HG02973 (cell line): Measurements from ENCODE around the gene SERPINB5.

Experiments
- ATAC-seq: cut with Tn5 transposase; IDR thresholded peaks from one replicate; pipeline ENCODE4 v1.9.1; 2021; ENCODE audit warnings: moderate library complexity; ENCODE audit not compliant: unreplicated experiment

Gene SERPINB5

DNA sequence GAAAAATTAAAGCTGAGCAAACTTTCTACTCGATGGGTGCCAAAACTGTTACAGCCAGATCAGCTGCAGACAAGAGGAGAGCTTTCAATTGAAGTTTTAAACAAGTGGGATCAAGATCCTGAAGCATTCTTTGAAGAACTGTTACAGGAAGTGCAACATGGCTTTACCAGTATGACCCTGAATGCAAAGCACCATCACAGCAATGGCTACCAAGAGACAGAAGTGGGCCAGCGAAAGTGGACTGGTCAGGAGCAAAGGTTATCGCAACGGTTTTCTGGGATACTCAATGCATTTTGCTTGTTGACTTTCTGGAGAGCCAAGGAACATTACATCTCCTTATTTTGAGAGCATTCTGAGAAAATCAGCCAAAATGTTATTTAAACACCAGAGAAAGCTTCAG lies 9.1 kb upstream of the SERPINB5 start:
- ATAC-seq = no peak

DNA sequence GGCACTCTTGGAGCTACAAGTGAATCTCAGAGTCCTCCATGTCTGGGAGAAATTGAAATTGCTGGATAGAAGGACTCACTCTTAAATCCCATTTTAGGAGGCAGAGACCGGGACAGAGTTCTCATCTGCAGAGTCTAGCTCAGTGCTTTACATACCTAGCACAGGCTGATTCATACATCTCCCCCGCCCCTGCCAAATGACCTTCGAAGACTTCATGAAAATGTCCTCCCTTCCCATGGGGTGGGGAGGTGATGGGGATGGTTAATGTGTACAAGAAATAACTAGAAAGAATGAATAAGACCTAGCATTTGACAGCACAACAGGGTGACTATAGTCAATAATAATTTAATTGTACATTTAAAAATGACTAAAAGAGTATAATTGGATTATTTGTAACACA lies 8.2 kb upstream of the SERPINB5 start:
- no peak for ATAC-seq

DNA sequence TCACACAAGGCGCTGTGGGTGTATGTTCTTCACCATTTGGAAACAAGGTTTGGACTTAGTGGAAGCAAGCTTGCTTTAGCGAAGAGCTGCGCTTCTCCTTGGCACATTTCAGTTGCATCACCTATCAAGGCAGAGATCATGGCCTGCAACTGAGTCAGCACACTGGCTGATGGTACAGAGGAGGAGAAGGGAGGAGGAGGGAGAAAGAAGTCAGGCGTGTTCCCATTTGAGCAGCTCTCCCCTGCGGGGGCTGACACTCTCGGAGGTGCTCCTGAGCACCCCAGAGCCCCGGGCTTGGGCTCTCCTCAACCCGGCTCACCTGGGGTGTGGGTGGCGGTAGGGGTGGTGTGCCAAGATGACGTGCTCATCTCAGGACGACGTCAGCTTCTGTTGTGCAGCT lies 6.0 kb upstream of the SERPINB5 start:
- no peak for ATAC-seq

DNA sequence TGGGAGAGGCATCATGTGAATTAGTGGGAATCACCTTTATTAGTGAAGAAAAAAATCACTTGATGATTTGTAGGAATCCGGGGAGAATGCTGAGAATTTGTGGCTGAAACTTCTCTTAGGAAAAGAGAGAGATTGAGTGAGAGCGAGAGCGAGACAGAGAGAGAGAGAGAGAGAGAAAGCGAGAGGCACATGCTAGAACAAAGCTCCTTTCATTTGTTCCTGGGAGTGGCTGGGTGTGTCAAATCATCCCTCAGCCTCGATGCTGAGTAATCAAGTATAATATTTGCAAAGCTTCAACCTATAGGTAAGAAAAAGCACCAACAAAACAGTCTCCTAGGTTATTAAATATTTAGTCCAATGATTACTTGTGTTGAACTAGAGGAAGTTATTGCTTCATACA lies 4.4 kb upstream of the SERPINB5 start:
- no peak for ATAC-seq

DNA sequence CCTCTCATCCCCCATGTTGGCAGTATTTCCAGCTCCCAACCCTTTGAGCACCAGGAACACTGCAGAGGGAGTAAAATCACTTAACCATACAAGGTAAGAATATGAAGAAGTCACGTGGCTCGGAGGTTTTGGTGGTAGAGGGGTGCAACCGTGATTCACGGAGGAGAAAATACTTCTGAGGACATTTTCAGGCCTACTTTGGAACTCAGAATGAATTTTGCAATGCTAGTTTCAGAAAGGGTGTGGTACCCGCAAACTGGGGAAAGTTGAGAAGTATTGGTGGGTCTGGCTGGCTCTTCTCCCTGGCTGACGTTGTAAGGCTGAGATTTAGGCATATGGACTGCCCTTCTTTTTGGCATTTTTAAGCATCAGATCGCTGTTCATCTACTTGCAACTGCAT lies 442 bp downstream of the SERPINB5 start:
- no peak for ATAC-seq

DNA sequence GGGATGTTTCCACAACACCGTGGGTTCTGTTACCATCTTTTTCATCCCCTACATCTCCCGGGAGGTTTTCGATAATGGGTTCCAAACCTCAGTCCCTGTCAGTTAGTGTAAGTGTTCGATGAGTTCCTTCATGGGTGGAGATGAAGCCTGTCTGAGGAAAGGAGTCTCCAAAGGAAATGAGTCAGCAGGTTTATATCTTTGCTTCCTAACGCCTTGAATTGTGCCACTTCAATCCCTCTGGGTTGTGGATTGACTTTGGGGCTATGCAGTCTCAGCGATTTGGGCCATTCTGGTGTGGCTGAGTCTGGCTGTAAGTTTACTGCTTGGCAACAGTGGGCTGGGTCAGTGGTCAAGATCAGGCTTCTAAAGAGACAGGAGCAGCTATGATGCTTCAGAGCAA lies 1.2 kb downstream of the SERPINB5 start:
- no peak for ATAC-seq

DNA sequence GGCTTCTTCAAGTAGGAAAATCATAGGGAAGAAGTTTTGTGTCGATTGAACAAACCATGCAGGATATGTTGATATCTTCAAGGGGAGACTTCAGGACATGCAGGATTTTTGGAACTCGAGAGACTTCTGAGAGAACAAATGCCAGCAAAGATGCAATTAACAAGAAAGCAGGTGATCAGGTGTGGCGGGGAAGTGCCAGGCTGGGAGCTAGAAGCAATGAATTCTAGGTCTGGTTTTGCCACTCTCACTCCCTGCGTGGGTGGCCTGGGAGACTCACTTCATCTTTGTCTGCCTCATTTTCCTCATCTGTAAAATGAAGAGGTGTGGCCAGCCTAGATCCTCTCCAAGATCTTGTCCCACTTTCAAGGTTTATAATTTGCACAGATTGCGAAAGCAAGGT lies 3.1 kb downstream of the SERPINB5 start:
- no peak for ATAC-seq

DNA sequence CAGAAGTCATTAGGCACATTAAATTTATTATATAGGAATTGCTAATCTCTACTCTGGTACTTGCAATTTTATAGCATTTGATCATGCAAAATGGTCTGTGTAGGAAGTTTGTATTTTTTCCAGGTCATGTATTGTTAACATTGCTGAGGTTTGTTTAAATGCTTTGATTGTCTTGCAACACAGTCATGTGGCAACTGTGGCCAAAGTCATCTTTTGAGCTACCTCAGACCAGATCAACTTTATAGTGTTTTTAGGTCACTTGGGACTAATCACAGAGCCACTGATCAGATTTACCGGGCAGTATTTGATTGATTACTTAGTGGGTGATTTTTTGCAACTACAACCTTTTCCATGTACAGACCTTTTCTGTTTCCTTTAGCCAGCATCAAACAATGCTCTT lies 3.7 kb downstream of the SERPINB5 start:
- ATAC-seq = no peak

DNA sequence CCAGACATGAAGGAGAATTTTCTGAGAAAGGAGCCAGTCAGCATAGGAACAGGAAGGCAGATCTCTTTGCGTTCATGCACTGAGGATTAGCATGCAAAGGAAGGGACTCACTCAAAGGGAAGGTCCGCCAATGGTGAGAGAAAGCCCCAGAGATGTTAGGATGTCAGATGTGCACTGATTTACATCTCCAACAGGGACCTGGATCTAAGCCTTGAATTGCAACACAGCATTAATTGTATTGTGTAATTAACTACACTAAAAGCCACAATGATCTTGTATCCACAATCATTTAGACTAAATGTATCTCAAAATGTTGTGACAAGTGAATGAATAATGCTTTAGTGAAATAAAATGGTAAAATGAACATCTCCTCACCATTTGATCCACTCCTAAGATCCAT lies 4.2 kb downstream of the SERPINB5 start:
- ATAC-seq = no peak

DNA sequence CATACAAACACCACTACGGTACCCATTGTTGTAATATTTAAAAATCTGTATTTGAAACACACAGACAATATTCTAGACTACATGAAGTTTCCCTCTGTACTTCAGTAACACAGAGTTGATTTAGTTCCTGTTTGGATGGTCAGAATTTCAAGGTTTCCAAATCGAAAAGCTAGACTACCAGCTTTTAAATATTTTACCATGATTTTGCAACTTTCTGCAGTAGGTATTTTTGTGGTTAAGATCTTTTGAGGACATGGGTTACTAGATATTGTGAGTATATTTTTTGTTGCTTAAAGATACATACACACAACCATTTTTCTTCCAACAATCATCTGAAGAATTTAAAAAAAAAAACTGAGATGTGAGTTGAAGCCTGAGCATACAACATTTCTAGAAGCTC lies 10.9 kb downstream of the SERPINB5 start:
- no peak for ATAC-seq

DNA sequence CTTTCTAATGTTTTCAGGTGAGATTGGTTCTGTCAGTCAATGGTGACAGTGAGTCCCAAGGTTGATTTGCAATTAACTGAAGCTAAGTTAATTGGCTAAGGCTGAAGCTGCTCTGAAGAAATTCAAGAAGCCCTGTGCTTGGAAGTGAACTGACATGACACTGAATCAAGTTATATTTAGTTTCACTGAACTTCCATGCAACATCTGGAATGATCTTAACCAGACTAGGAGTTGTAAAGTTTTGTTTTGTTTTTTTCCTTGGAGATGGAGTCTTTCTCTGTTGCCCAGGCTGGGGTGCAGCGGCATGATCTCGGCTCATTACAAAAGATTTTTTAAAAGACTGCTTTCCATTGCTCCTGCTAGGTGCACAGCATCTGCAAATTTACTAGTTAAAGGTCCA lies 11.4 kb downstream of the SERPINB5 start:
- no peak for ATAC-seq

DNA sequence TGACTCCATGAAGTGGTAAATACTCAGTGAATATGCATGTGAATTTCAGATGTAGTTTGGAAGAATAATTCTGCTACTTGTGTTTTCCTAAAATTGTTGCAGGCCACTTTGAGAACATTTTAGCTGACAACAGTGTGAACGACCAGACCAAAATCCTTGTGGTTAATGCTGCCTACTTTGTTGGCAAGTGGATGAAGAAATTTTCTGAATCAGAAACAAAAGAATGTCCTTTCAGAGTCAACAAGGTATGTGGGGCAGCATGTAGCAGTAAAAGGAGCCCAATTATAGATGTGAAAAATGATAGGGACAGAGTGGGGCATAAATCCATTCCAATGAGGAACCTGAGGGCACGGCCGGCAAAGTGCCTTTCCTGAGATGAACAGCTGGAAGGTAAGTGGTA lies 16.1 kb downstream of the SERPINB5 start:
- ATAC-seq = no peak

DNA sequence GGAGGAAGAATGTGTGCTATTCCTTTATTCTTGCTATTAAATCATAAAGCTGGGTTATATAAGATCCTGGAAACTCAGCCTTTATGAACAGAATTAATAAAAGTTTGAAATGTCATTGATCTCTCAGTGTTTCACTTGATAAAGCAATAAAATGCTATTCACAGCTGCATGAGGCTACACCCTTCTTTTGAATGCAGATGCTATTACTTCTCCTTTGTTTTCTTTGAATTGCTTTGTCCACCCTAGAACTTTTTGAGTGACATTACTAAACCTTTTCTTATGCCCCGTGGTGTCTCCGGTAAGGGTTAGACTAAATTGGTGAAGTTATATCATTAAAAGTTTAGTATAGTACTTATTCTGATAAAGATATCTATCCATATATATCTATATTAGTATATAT lies 18.9 kb downstream of the SERPINB5 start:
- ATAC-seq = no peak

DNA sequence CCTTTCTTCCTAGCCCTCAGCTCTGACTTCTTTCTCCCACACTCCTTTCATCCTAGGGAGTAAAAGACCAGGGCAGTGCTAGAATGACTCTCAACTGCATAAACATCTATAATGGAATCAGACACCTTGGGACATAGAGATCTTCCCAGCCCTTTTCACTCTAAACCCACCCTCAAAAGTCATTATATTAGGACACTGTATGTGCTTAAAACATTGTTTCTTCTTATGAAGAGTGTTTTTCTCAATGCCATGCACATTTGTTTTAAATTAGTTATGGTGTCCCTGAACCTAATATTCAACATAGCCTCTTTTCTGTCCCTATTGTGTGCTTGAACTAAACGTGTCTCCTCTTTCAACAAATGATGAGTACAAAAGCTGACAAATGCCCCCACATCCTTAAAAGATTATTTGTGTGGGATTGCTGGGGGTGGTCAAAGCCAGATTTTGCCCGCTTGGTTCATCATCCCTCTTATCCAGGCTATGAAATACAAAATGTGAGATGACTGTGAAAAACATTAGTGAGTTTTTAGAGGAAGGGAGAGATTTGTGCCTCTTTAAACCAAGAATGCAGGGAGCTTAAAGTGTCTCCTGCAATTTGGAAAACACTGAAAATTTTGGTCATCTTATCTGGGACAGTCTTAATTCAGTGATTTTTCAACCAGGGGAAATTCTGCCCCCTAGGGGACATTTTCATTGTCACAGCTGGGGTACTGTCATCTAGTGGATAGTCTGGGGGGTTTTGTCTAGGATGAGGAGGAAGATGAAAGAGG lies 29.0 kb downstream of the SERPINB5 start:
- ATAC-seq = no peak

DNA sequence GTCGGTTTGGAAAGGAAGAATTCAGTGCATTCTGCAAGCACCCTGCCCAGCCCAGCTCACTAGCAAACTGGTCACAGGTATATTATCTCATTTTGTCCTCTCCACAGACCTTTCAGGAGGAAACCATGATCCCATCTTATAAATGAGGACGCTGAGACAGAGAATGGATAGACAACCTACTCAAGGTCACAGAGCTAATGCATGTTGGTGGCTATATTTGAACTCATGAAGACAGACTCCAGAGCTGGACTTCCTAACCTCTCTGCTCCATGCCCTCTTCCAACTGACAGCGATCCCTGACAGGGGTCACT lies 29.5 kb downstream of the SERPINB5 start:
- ATAC-seq = no peak

DNA sequence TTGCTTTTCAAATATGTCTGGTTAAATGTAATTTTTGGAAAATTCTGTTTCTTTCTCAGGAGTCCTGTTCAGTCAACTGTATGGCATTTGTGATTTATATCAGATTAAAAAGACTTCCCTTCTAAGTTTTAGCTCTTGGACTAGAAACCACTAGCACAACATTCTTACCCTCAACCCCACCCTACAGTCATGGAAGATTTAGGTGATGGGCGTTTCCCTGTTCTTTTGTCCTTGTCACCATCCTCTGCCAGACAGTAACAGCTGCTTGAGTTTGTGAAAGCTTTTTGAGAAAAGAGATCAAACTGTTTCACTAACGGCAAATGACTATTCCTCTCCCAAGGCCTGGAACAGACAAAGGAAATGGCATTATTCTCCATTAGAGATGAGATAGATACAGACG lies 31.8 kb downstream of the SERPINB5 start:
- no peak for ATAC-seq

DNA sequence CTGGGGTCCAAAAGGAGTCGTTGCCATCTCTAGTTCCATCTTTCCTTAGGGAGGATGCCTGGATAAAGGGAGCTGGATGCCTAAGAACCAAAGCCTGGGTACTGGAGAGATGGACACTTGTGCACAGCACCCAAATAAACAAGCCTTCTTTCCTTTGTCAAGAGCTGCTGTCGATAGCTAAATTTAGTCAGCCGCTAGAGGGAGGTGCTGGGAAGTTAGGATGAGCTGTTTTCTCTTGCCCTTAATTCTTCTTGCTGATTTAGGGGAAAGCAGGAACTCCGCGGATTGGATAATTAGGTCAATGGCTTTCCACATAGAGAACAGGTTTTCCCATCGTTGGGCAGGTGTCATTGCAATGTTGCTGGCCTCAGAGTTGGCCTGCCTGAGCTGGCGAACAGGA lies 34.5 kb downstream of the SERPINB5 start:
- ATAC-seq = no peak

DNA sequence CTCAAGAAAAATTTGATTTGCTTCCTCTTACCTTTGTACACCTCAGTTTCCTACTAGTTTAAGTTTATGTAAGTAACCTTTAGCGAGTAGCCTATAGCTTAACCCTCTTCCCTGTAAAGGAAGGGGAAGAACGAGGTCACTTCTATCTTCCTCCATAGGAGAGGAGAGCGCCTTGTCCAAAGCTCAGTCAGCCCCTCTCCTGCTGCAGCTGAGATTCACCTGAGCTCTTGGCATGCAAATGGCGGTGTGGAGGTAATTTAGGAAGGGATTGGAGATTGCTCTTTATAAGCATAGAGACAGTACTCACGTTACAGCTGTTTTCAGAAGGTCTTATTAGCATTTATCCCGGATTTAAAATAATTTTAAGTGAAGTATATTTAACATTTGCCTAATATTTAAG lies 37.6 kb downstream of the SERPINB5 start:
- ATAC-seq = no peak

DNA sequence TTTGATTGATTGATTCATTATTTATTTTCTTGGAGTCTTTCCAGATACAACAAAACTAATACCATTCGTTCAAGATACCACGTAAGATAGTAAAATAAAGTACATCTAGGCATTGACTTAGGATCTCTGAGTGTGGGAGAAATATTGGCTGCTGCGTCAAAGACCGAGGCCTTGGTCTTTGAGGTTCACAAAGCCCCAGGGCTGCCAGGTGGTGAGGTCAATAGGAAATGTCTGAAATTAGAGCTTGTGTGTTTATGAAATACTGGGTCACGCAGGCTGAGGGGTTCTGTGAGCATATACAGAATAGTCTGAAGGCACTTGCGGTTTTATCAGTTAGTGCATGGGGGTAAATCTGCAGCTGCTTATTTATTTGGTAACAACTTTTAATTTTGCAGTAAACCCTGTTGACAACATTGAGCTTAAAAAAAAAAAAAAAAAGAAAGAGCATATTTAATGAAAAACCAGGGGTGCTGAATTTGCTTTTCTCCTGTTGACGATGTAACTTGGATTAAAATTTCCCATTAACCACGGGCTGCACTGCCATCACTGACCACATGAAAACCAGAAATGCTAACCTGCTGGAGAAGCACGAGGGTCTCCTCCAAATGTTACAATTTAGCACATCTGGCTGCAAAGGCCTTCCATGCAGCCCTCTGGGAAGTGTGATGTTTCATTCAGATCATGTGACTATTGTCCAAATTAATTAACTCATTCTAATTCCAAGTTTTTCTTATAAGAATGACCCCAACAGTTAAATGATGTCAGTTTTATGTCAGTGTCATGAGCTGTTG lies 38.3 kb downstream of the SERPINB5 start:
- ATAC-seq = no peak

DNA sequence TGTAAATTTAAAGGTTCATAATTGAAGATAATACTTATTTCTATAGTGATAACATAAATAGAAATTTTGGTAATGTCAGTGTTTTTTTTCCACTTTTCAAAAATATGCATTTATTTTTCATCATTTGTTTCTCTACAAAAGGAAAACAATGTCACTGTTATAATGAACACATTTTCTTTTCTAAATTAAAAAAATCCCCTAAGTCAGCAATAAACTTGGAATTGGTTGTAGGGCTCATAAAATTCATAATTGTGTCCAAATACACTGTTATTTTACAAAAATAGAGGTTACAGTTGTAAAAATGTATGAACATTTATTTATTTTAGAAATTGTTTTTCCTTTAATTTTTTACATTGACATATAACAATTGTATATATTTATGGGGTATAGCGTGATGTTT lies 39.0 kb downstream of the SERPINB5 start:
- no peak for ATAC-seq

DNA sequence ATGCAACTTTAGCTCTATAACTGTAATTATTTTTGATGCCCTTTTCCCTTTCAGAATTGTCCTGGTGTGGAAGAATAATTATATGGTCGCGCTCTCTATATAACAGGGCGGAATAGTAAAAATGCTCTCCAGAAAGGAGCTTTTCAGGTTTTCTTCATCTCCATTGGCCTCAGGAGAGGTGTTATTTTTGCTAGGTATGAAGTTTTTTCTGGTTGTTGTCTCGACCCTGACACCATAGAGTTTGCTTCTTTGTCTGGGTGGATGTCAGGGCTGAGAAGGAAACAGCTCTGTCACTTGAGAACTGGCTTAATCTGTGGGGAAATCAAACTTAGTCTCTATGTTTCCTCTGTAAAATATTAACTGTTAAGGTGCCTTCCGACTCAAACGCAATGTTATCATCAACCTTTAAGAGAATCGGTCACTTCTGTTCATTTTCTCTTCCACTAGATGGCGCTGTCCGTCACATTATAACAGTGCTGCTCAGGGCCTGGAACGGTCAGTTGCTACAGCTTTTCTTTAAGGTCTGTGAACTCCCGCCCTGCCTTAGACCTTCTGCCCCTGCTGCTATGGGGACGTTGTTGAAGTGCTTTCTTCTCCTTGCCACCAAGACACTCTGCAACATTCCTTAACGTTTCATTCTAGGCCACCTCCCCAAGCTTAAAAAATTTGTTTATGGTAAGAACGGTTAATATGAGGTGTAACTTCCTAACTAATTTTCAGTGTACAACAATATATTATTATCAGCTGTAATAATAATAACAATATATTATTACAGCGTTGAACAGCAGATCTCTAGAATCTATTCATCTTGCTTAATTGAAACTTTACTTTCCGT lies 41.6 kb downstream of the SERPINB5 start:
- peak; percentile 97 for ATAC-seq
